Endothelial cell (in vitro differentiated cells): Measurements from ENCODE around the gene CD22. TPM values are rescaled to one million over a fixed set of nuclear protein-coding genes. Genes with fewer than 3 reads are reported as not detected.

ENCODE experiments used
- DNase-seq: peaks from one replicate; pipeline ENCODE4 v3.0.0; 2021; ENCODE audit warnings: low spot score
- H3K27ac Mint-ChIP-seq: one replicate; pipeline ENCODE4 v1.8.0; 2021; ENCODE audit warnings: mixed read lengths, inconsistent platforms; ENCODE audit not compliant: unreplicated experiment
- H3K27me3 Mint-ChIP-seq: one replicate; pipeline ENCODE4 v1.8.0; 2021; ENCODE audit warnings: mild to moderate bottlenecking, moderate library complexity, mixed read lengths, inconsistent platforms; ENCODE audit not compliant: unreplicated experiment
- H3K36me3 Mint-ChIP-seq: one replicate; pipeline ENCODE4 v1.8.0; 2021; ENCODE audit warnings: mild to moderate bottlenecking, low read depth, mixed read lengths, inconsistent platforms; ENCODE audit not compliant: unreplicated experiment
- H3K4me1 Mint-ChIP-seq: one replicate; pipeline ENCODE4 v1.8.0; 2021; ENCODE audit warnings: mild to moderate bottlenecking, mixed read lengths, inconsistent platforms; ENCODE audit not compliant: unreplicated experiment
- H3K4me3 Mint-ChIP-seq: one replicate; pipeline ENCODE4 v1.8.0; 2021; ENCODE audit warnings: mild to moderate bottlenecking, mixed read lengths, inconsistent platforms; ENCODE audit not compliant: unreplicated experiment
- H3K9me3 Mint-ChIP-seq: one replicate; pipeline ENCODE4 v1.8.0; 2021; ENCODE audit warnings: mixed read lengths, inconsistent platforms; ENCODE audit not compliant: unreplicated experiment
- CTCF ChIP-seq: fragments of 200-600 bp; sonication (generic); IDR thresholded peaks from one replicate; pipeline ENCODE4 v1.5.0; 2021; ENCODE audit warnings: antibody characterized with exemption; ENCODE audit not compliant: unreplicated experiment
- long read RNA-seq: library from polyadenylated mRNA; unstranded; transcript quantifications from one replicate; pipeline ENCODE4 v2.0.0, GENCODE V29; 2020; ENCODE audit not compliant: unreplicated experiment
- total RNA-seq: library from RNA; stranded (reverse); fragmentation: NEBNext Ultra II Directional; extraction: Animal tissue kit (Norgen Biotek cat#: 25700); gene quantifications from one replicate; pipeline ENCODE4 v1.2.1, GENCODE V29; 2021; ENCODE audit not compliant: unreplicated experiment

Gene CD22
- not detected for total RNA-seq
- long read RNA-seq = 0 reads

- no peak within 1 kb of the TSS for H3K27ac Mint-ChIP-seq
- TF ChIP-seq CTCF = no peak
Measured at GRCh38 chr19:35328851-35329285, at the start of gene CD22. TSS of gene CD22 (plus strand) at chr19:35329187. CDS start at chr19:35332041, 2,854 bp downstream.

GRCh38 chr19:35279374-35279773, 49.6 kb upstream of the CD22 start:
- Mint-ChIP-seq H3K4me1 (no peaks in the 10 kb centered on the region), H3K27ac (no peak overlapping the region)
- no peak for DNase-seq

More at GRCh38 chr19:35328851-35329285, at the start of gene CD22:
- Mint-ChIP-seq H3K27me3 (no peaks in the 10 kb centered on the region), H3K36me3 (no peaks in the 10 kb centered on the region), H3K9me3 (no peaks in the 10 kb centered on the region), H3K4me3 (no peak within 1 kb of the TSS), H3K4me1 (no peaks in the 10 kb centered on the region)
- DNase-seq = no peak

GRCh38 chr19:35279985-35280821, 48.8 kb upstream of the CD22 start:
- TF ChIP-seq CTCF = no peak
- Mint-ChIP-seq H3K9me3 (no peaks in the 10 kb centered on the region), H3K4me3 (no peak overlapping the region), H3K27ac (no peak overlapping the region), H3K27me3 (peaks cover 12% of the 10 kb centered on the region), H3K36me3 (peaks cover 11% of the 10 kb centered on the region), H3K4me1 (no peaks in the 10 kb centered on the region)
- no peak for DNase-seq

More at GRCh38 chr19:35279374-35279773, 49.6 kb upstream of the CD22 start:
- H3K9me3 Mint-ChIP-seq = no peaks in the 10 kb centered on the region
- TF ChIP-seq CTCF = no peak
- peaks cover 17% of the 10 kb centered on the region for H3K36me3 Mint-ChIP-seq
- peaks cover 12% of the 10 kb centered on the region for H3K27me3 Mint-ChIP-seq
- no peak overlapping the region for H3K4me3 Mint-ChIP-seq

- DNase-seq = no peak
- Mint-ChIP-seq H3K4me3 (no peak overlapping the region), H3K9me3 (no peaks in the 10 kb centered on the region), H3K27ac (no peak overlapping the region), H3K36me3 (peaks cover 4% of the 10 kb centered on the region), H3K4me1 (no peaks in the 10 kb centered on the region), H3K27me3 (peaks cover 12% of the 10 kb centered on the region)
- TF ChIP-seq CTCF = no peak
Measured at GRCh38 chr19:35281303-35281702, 47.7 kb upstream of the CD22 start.
